Caco-2 (cell line): ENCODE results near the gene GNL3. TPM values are rescaled to one million over a fixed set of nuclear protein-coding genes. Genes with fewer than 3 reads are reported as not detected.

Experiments
- BruUV-seq: library from RNA; stranded (reverse); fragments of 400-500 nt; replicated peaks from 2 replicates; lab custom pipeline; 2021; lab: Mats Ljungman, UMichigan
- CTCF ChIA-PET: fragments of 300-600 bp; sonication (Branson Sonifier 250); formaldehyde crosslinking; loops from one replicate; lab custom pipeline; 2022; ENCODE audit warnings: antibody characterized with exemption; lab: Charles Lee
- POLR2A ChIA-PET: fragments of 300-600 bp; sonication (Branson Sonifier 250); formaldehyde crosslinking; loops from one replicate; lab custom pipeline; 2022; ENCODE audit warnings: antibody characterized with exemption; lab: Charles Lee
- DNase-seq, 2 experiments: peaks; one replicate each; pipeline versions ENCODE4 v3.0.0 to v3.0.0-alpha.2; 2020 to 2022
- H3K27me3 ChIP-seq: replicated peaks from 2 replicates; pipeline ENCODE4 v1.6.0; 2011; ENCODE audit warnings: low read length; ENCODE audit not compliant: control insufficient read depth, insufficient read depth
- H3K36me3 ChIP-seq: 2 replicates; pipeline ENCODE4 v1.5.1; 2011; ENCODE audit warnings: low read length; ENCODE audit not compliant: control insufficient read depth, insufficient read depth
- H3K4me1 ChIP-seq: fragments of 250-450 bp; sonication (Bioruptor Pico); 2 replicates; pipeline ENCODE4 v1.5.1; 2020; ENCODE audit warnings: mild to moderate bottlenecking
- H3K4me3 ChIP-seq: 2 replicates; pipeline ENCODE4 v1.5.1; 2011; ENCODE audit warnings: low read depth, mild to moderate bottlenecking, control low read depth, low read length
- H3K9me3 ChIP-seq: fragments of 250-450 bp; sonication (Bioruptor Pico); 2 replicates; pipeline ENCODE4 v1.5.1; 2020; ENCODE audit warnings: mild to moderate bottlenecking, moderate library complexity
- H3K27ac Mint-ChIP-seq: one replicate; pipeline ENCODE4 v1.8.0; 2022; ENCODE audit warnings: mixed read lengths; ENCODE audit not compliant: unreplicated experiment
- H3K27me3 Mint-ChIP-seq: one replicate; pipeline ENCODE4 v1.8.0; 2022; ENCODE audit warnings: mixed read lengths; ENCODE audit not compliant: insufficient read depth, unreplicated experiment
- H3K36me3 Mint-ChIP-seq: one replicate; pipeline ENCODE4 v1.8.0; 2022; ENCODE audit warnings: mild to moderate bottlenecking, mixed read lengths; ENCODE audit not compliant: insufficient read depth, unreplicated experiment
- H3K4me1 Mint-ChIP-seq: one replicate; pipeline ENCODE4 v1.8.0; 2022; ENCODE audit warnings: low read depth, mixed read lengths; ENCODE audit not compliant: unreplicated experiment
- H3K4me3 Mint-ChIP-seq: one replicate; pipeline ENCODE4 v1.8.0; 2022; ENCODE audit warnings: mild to moderate bottlenecking, moderate library complexity, mixed read lengths; ENCODE audit not compliant: unreplicated experiment
- H3K9me3 Mint-ChIP-seq: one replicate; pipeline ENCODE4 v1.8.0; 2022; ENCODE audit warnings: mixed read lengths; ENCODE audit not compliant: unreplicated experiment
- CTCF ChIP-seq, 2 experiments: fragments of 200-600 bp in 1 of 2; IDR thresholded peaks; 1 replicate in 1 of 2; 2 replicates in 1 of 2; pipeline versions ENCODE4 v1.5.1 to v1.8.0; 2011 to 2022; ENCODE audit warnings: antibody characterized with exemption in 1 of 2, control low read depth in 1 of 2, inconsistent platforms in 1 of 2, low read depth in 1 of 2, low read length in 1 of 2, mild to moderate bottlenecking in 1 of 2, moderate library complexity in 1 of 2; ENCODE audit not compliant: insufficient read depth in 1 of 2, severe bottlenecking in 1 of 2, unreplicated experiment in 1 of 2
- intact Hi-C: fragments of 100-400 bp; cut with micrococcal nuclease; formaldehyde crosslinking; loops from one replicate; pipeline ENCODE4 v1.10.0; 2022; ENCODE audit not compliant: unreplicated experiment
- total RNA-seq: library from RNA; stranded (reverse); gene quantifications from 2 replicates; pipeline ENCODE4 v1.2.3, GENCODE V29; 2022

GNL3 gene
- total RNA-seq, 1 experiment from 2014 or later: 125 TPM

DNA sequence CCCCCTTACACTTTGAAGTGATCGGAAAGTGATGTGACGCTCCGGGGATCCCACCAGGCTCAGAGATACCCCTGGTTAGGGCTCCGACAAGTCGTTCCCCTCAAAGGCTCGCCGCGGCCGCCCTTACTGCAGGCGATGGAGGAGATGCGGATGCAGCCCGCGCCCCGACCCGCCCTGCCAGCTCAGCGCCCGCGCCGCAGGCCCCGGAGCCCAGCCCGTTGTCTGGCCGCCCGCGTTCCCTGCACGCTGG, 19.5 kb downstream of the GNL3 start:
- Mint-ChIP-seq H3K36me3 (peaks cover 32% of the 10 kb centered on the region), H3K9me3 (no peaks in the 10 kb centered on the region), H3K4me1 (peaks cover 7% of the 10 kb centered on the region), H3K27ac (peak overlapping the region; percentile 95), H3K4me3 (peak overlapping the region; percentile 96), H3K27me3 (no peaks in the 10 kb centered on the region)
- TF ChIP-seq CTCF (IDR thresholded peaks at IDR 0.05; ENCODE audit: insufficient read depth in 1 of 2, low read depth in 1 of 2, low read length in 1 of 2, severe bottlenecking in 1 of 2, unreplicated experiment in 1 of 2): no peak
- no TSS peak for BruUV-seq
- H3K4me3 ChIP-seq: peak overlapping the region; percentile 90
- ChIA-PET POLR2A (interaction anchor here (1.8 kb wide), 1 partner anchor 17 kb away, joined by 7 read pairs; no protein-coding TSS in a partner anchor), CTCF (no interaction called here)
- H3K27me3 ChIP-seq: no peaks in the 10 kb centered on the region
- intact Hi-C loops: no loop called here
- DNase-seq: no peak
- peaks cover 9% of the 10 kb centered on the region; the same call in 1 of the 2 replicates for H3K4me1 ChIP-seq
- no peaks in the 10 kb centered on the region for H3K36me3 ChIP-seq
- no peaks in the 10 kb centered on the region for H3K9me3 ChIP-seq

GRCh38 chr3:52705688-52706686, 20.2 kb downstream of the GNL3 start, which contains the start of the genes GLT8D1 and SPCS1:
Gene GLT8D1, minus strand, starts transcription at chr3:52705791. Its CDS starts 5,331 bp downstream, at chr3:52700460.
Gene SPCS1, plus strand, starts transcription at chr3:52706106. Its CDS starts 141 bp downstream, at chr3:52706247.
- H3K9me3 ChIP-seq: no peaks in the 10 kb centered on the region
- ChIA-PET POLR2A (interaction anchor here (1.8 kb wide), 1 partner anchor 17 kb away, joined by 7 read pairs; no protein-coding TSS in a partner anchor), CTCF (no interaction called here)
- no peaks in the 10 kb centered on the region for H3K27me3 Mint-ChIP-seq
- H3K27ac Mint-ChIP-seq: peak within 1 kb of the TSS; percentile 95
- H3K4me1 Mint-ChIP-seq: peaks cover 7% of the 10 kb centered on the region
- H3K4me3 Mint-ChIP-seq: peak within 1 kb of the TSS; percentile 96
- H3K9me3 Mint-ChIP-seq: no peaks in the 10 kb centered on the region
- TF ChIP-seq CTCF (IDR thresholded peaks at IDR 0.05; ENCODE audit: insufficient read depth in 1 of 2, low read depth in 1 of 2, low read length in 1 of 2, severe bottlenecking in 1 of 2, unreplicated experiment in 1 of 2): no peak
- peak; percentile 80 to 87 for DNase-seq
- intact Hi-C loops: no loop called here
- H3K27me3 ChIP-seq: no peaks in the 10 kb centered on the region
- H3K4me3 ChIP-seq: peak within 1 kb of the TSS; percentile 90
- peaks cover 34% of the 10 kb centered on the region for H3K36me3 Mint-ChIP-seq
- BruUV-seq: no TSS peak
- no peaks in the 10 kb centered on the region for H3K36me3 ChIP-seq
- H3K4me1 ChIP-seq: peaks cover 9% of the 10 kb centered on the region; the same call in 1 of the 2 replicates

DNA sequence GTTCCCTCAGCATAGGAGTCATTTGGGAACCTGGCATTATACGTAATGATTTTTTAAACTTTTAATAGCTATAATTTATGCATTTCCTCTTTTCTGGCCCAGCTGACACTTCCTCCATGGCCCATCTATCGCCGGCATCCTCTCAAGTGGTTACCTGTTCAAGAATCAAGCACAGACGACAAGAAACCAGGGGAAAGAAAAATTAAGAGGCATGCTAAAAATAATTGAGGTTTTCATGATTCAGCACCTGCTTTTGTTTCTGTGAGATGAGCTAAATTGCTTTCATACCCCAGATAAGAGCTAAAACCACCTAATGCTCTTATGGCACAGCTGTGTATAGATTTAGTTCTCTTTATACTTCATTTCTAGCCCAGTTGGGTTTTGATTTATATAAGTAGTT, 21.8 kb downstream of the GNL3 start:
- Histone ChIP-seq H3K4me1 (peaks cover 9% of the 10 kb centered on the region; the same call in 1 of the 2 replicates), H3K27me3 (no peaks in the 10 kb centered on the region), H3K4me3 (no peak overlapping the region), H3K36me3 (no peaks in the 10 kb centered on the region), H3K9me3 (no peaks in the 10 kb centered on the region)
- no peak for DNase-seq
- H3K4me3 Mint-ChIP-seq: peak overlapping the region; percentile 96
- no peak overlapping the region for H3K27ac Mint-ChIP-seq
- TF ChIP-seq CTCF (IDR thresholded peaks at IDR 0.05; ENCODE audit: insufficient read depth in 1 of 2, low read depth in 1 of 2, low read length in 1 of 2, severe bottlenecking in 1 of 2, unreplicated experiment in 1 of 2): no peak
- ChIA-PET CTCF (no interaction called here), POLR2A (no interaction called here)
- H3K9me3 Mint-ChIP-seq: no peaks in the 10 kb centered on the region
- BruUV-seq: no TSS peak
- intact Hi-C loops: no loop called here
- H3K4me1 Mint-ChIP-seq: peaks cover 7% of the 10 kb centered on the region
- peaks cover 26% of the 10 kb centered on the region for H3K36me3 Mint-ChIP-seq
- H3K27me3 Mint-ChIP-seq: no peaks in the 10 kb centered on the region
